Calu3 (cell line): Measurements from ENCODE around the gene PDCD7. TPM values are rescaled to one million over a fixed set of nuclear protein-coding genes. Genes with fewer than 3 reads are reported as not detected.

Experiments
- BruUV-seq: library from RNA; stranded (reverse); fragments of 400-500 nt; replicated peaks from 2 replicates; lab custom pipeline; 2021; lab: Mats Ljungman, UMichigan
- CTCF ChIA-PET: fragments of 300-600 bp; sonication (Branson Sonifier 250); formaldehyde crosslinking; loops from one replicate; lab custom pipeline; 2022; ENCODE audit warnings: antibody characterized with exemption; lab: Charles Lee
- DNase-seq: peaks from one replicate; pipeline ENCODE4 v3.0.0; 2022
- H3K27ac Mint-ChIP-seq: one replicate; pipeline ENCODE4 v1.8.0; 2022; ENCODE audit warnings: mixed read lengths; ENCODE audit not compliant: unreplicated experiment
- H3K27me3 Mint-ChIP-seq: one replicate; pipeline ENCODE4 v1.8.0; 2022; ENCODE audit warnings: mixed read lengths; ENCODE audit not compliant: unreplicated experiment
- H3K36me3 Mint-ChIP-seq: one replicate; pipeline ENCODE4 v1.8.0; 2022; ENCODE audit warnings: mild to moderate bottlenecking, moderate library complexity, mixed read lengths; ENCODE audit not compliant: insufficient read depth, unreplicated experiment
- H3K4me1 Mint-ChIP-seq: one replicate; pipeline ENCODE4 v1.8.0; 2022; ENCODE audit warnings: mild to moderate bottlenecking, low read depth, mixed read lengths; ENCODE audit not compliant: unreplicated experiment
- H3K4me3 Mint-ChIP-seq: one replicate; pipeline ENCODE4 v1.8.0; 2022; ENCODE audit warnings: mild to moderate bottlenecking, low read depth, moderate library complexity, mixed read lengths; ENCODE audit not compliant: unreplicated experiment
- H3K9me3 Mint-ChIP-seq: one replicate; pipeline ENCODE4 v1.8.0; 2022; ENCODE audit warnings: low read depth, mixed read lengths; ENCODE audit not compliant: unreplicated experiment
- intact Hi-C: fragments of 100-400 bp; cut with micrococcal nuclease; formaldehyde crosslinking; loops from one replicate; pipeline ENCODE4 v1.10.0; 2022; ENCODE audit not compliant: unreplicated experiment
- total RNA-seq: library from RNA; stranded (reverse); gene quantifications from 2 replicates; pipeline ENCODE4 v1.2.3, GENCODE V29; 2022
- TF ChIP-seq, protein P1 (sequence below): fragments of 200-600 bp; IDR thresholded peaks from one replicate; pipeline ENCODE4 v1.8.0; 2022; ENCODE audit warnings: antibody characterized with exemption; ENCODE audit not compliant: unreplicated experiment

PDCD7 gene
- total RNA-seq, 1 experiment from 2014 or later: 26.4 TPM

DNA sequence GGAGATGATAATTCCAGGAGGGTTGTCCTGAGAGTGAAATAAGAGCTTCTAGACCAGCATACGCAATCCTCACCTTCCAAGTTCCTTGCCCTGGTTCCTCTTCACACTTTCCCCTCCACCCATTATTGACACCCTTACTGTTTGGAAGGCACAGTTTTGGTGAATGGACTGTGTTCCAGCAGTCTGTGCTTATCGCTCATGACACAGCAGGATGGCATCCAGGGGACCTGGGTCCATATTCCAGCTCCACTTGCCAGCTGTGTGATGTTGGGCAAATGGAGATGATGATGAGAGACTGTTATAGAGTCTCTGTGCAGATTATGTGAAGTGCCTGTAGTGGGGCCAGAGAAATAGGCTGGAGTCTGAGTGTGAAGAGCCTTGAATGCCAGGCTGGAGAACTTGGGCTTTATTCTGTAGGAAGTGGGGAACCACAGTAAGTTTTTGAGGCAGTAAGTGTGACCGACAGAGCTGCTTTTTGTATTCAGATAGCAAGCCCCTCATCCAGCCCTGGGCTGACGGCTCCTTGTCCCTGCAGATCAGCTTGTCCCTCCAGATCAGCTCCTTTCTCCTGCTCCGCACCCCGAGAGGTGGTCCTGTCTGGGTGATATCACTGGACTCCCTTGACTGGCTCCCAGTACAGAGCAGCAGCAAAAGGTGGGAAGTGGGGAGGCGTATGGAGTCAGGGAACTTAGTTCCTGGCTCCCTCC is 49.0 kb downstream of the PDCD7 start:
- Mint-ChIP-seq H3K9me3 (no peaks in the 10 kb centered on the region), H3K27me3 (peaks cover 43% of the 10 kb centered on the region), H3K4me3 (no peak overlapping the region), H3K27ac (no peak overlapping the region), H3K4me1 (peaks cover 21% of the 10 kb centered on the region), H3K36me3 (no peaks in the 10 kb centered on the region)
- no peak for DNase-seq
- TF ChIP-seq, protein P1, sequence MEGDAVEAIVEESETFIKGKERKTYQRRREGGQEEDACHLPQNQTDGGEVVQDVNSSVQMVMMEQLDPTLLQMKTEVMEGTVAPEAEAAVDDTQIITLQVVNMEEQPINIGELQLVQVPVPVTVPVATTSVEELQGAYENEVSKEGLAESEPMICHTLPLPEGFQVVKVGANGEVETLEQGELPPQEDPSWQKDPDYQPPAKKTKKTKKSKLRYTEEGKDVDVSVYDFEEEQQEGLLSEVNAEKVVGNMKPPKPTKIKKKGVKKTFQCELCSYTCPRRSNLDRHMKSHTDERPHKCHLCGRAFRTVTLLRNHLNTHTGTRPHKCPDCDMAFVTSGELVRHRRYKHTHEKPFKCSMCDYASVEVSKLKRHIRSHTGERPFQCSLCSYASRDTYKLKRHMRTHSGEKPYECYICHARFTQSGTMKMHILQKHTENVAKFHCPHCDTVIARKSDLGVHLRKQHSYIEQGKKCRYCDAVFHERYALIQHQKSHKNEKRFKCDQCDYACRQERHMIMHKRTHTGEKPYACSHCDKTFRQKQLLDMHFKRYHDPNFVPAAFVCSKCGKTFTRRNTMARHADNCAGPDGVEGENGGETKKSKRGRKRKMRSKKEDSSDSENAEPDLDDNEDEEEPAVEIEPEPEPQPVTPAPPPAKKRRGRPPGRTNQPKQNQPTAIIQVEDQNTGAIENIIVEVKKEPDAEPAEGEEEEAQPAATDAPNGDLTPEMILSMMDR: no peak
- intact Hi-C loops: no loop called here
- BruUV-seq: no TSS peak
- CTCF ChIA-PET: interaction anchor here (1.3 to 3.1 kb wide), 2 partner anchors 15 to 29 kb away, joined by 3 to 12 read pairs; no protein-coding TSS in a partner anchor

GRCh38 chr15:65083262-65083701 is 50.3 kb downstream of the PDCD7 start:
- TF ChIP-seq, protein P1: no peak
- Mint-ChIP-seq H3K4me3 (no peak overlapping the region), H3K27me3 (peaks cover 54% of the 10 kb centered on the region), H3K9me3 (no peaks in the 10 kb centered on the region), H3K4me1 (peaks cover 13% of the 10 kb centered on the region), H3K27ac (no peak overlapping the region), H3K36me3 (no peaks in the 10 kb centered on the region)
- intact Hi-C loops: no loop called here
- CTCF ChIA-PET: interaction anchor here (0.9 to 3.1 kb wide), 4 partner anchors 18 to 154 kb away, joined by 3 to 12 read pairs (median 4); no protein-coding TSS in a partner anchor
- no peak for DNase-seq
- no TSS peak for BruUV-seq

- Mint-ChIP-seq H3K27me3 (peaks cover 58% of the 10 kb centered on the region), H3K9me3 (no peaks in the 10 kb centered on the region), H3K4me1 (peaks cover 13% of the 10 kb centered on the region), H3K4me3 (peak overlapping the region; percentile 2), H3K27ac (no peak overlapping the region), H3K36me3 (no peaks in the 10 kb centered on the region)
- peak; percentile 34 for DNase-seq
- TF ChIP-seq, protein P1: no peak
- CTCF ChIA-PET: interaction anchor here (0.9 to 3.1 kb wide), 4 partner anchors 19 to 154 kb away, joined by 3 to 12 read pairs (median 4); no protein-coding TSS in a partner anchor
- BruUV-seq: no TSS peak
- intact Hi-C loops: no loop called here
These were observed 51.2 kb downstream of the PDCD7 start for GRCh38 chr15:65082303-65082953.

DNA sequence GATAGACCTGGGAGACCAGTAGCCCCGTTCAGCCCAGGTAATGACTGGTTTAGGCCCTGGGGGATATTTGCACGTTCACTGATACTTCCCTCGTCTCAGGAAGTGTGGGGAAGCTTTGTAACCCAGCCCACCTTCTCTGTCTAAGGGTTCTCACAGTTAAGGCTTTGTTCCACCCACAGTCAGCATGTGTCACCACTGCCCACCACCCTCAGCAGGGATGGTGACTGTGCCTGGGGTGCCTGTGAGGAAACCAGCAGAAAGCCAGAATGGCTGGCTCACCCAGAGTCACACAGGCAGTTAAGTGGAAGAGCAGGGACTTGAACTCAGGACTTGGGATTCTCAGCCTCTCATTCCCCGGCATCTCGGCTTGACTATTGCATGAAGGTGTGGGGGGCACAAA is 51.9 kb downstream of the PDCD7 start:
- intact Hi-C loops: no loop called here
- no TSS peak for BruUV-seq
- no peak overlapping the region for H3K27ac Mint-ChIP-seq

More for the DNA sequence above, 51.9 kb downstream of the PDCD7 start:
- no peaks in the 10 kb centered on the region for H3K9me3 Mint-ChIP-seq
- no peak overlapping the region for H3K4me3 Mint-ChIP-seq
- DNase-seq: no peak
- TF ChIP-seq, protein P1: no peak
- CTCF ChIA-PET: interaction anchor here (1.8 kb wide), 1 partner anchor 20 kb away, joined by 6 read pairs; no protein-coding TSS in a partner anchor
- peaks cover 58% of the 10 kb centered on the region for H3K27me3 Mint-ChIP-seq
- peaks cover 13% of the 10 kb centered on the region for H3K4me1 Mint-ChIP-seq
- H3K36me3 Mint-ChIP-seq: no peaks in the 10 kb centered on the region
